ENCODE data around the gene RPS6KB2. TPM values are rescaled to one million over a fixed set of nuclear protein-coding genes. Genes with fewer than 3 reads are reported as not detected.
A peak's percentile ranks its signal among the peaks of the same experiment; 100 is the strongest.

Gene RPS6KB2
- total RNA-seq, 1 experiment from 2014 or later = 170 TPM

DNA sequence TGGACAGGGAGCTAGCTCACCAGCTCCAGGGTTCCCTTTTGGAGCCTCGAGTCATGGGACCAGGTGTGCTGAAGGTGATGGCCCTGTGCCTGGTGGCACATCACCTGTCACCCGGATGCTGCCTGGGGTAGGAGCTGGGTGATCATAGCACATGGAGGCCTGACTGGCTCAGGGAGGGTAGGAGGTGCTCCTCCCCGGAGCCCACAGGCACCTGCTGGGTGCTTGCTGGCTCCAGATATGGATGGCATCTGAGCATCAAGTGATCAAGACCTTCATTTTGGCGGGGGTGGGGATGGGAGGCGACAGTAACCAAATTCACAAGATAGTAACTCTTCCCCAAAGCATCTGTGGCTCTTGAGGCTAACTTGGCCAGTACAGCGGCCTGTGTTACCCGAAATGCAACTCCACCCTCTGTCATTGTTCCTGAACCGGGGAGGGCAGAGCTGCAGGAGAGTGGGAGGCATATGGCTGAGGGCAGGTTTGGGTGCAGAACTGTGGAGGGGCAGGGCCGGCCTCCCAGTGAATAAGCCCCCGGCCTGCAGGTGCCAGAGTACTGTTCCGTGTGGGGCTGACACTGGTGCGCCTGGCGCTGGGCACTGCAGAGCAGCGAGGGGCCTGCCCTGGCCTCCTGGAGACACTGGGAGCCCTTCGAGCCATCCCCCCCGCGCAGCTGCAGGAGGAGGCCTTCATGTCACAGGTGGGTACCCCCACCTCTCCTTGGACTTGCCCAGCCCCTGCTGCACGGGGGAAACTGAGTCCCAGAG lies 19.7 kb upstream of the RPS6KB2 start:
- Histone ChIP-seq H3K27ac (ENCODE audit: low read length) (no peak overlapping the region), H3K9me3 (ENCODE audit: low read length) (no peaks in the 10 kb centered on the region), H3K4me1 (ENCODE audit: insufficient read depth, low read length) (no peaks in the 10 kb centered on the region; the same call in 1 of the 2 replicates), H3K9ac (ENCODE audit: low read length) (no peak overlapping the region), H3K79me2 (ENCODE audit: low read length) (no peaks in the 10 kb centered on the region), H3K27me3 (ENCODE audit: low read length) (no peaks in the 10 kb centered on the region), H2AFZ (ENCODE audit: low read length) (no peak overlapping the region), H3K4me2 (ENCODE audit: low read length) (no peak overlapping the region), H3K36me3 (ENCODE audit: low read depth, low read length) (no peaks in the 10 kb centered on the region), H3K9me2 (replicated peaks; ENCODE audit: low read length) (no peaks in the 10 kb centered on the region), H4K20me1 (ENCODE audit: low read length) (no peaks in the 10 kb centered on the region), H3K4me3 (ENCODE audit: low read length) (no peak overlapping the region), H3F3A (ENCODE audit: low read length, unreplicated experiment) (no peaks in the 10 kb centered on the region)
- intact Hi-C loops (cut with micrococcal nuclease) = no loop called here
- no peak for DNase-seq
- CTCF ChIA-PET = no interaction called here
- no peak for ATAC-seq
- POLR2A ChIA-PET (ENCODE audit: unreplicated experiment) = interaction anchor here (0.7 kb wide), 1 partner anchor 114 kb away, joined by 4 read pairs; no protein-coding TSS in a partner anchor
- no TSS peak for BruUV-seq (replicated peaks)
- TF ChIP-seq EZH2phosphoT487 (IDR thresholded peaks at IDR 0.05; ENCODE audit: borderline replicate concordance, low read length) = no peak
- TF ChIP-seq, protein P1, sequence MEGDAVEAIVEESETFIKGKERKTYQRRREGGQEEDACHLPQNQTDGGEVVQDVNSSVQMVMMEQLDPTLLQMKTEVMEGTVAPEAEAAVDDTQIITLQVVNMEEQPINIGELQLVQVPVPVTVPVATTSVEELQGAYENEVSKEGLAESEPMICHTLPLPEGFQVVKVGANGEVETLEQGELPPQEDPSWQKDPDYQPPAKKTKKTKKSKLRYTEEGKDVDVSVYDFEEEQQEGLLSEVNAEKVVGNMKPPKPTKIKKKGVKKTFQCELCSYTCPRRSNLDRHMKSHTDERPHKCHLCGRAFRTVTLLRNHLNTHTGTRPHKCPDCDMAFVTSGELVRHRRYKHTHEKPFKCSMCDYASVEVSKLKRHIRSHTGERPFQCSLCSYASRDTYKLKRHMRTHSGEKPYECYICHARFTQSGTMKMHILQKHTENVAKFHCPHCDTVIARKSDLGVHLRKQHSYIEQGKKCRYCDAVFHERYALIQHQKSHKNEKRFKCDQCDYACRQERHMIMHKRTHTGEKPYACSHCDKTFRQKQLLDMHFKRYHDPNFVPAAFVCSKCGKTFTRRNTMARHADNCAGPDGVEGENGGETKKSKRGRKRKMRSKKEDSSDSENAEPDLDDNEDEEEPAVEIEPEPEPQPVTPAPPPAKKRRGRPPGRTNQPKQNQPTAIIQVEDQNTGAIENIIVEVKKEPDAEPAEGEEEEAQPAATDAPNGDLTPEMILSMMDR (conservative IDR thresholded peaks at IDR 0.05; ENCODE audit: low read depth, low read length) = no peak
- no peak for TF ChIP-seq EZH2 (IDR thresholded peaks at IDR 0.05; ENCODE audit: low read length, unreplicated experiment)

- no peak for DNase-seq
- Histone ChIP-seq H3K79me2 (ENCODE audit: low read length) (no peaks in the 10 kb centered on the region), H2AFZ (ENCODE audit: low read length) (no peak overlapping the region), H3K4me3 (ENCODE audit: low read length) (no peak overlapping the region), H3K27me3 (ENCODE audit: low read length) (no peaks in the 10 kb centered on the region), H3K9ac (ENCODE audit: low read length) (no peak overlapping the region), H3K36me3 (ENCODE audit: low read depth, low read length) (no peaks in the 10 kb centered on the region), H3K4me1 (ENCODE audit: insufficient read depth, low read length) (no peaks in the 10 kb centered on the region; the same call in 1 of the 2 replicates), H3K9me3 (ENCODE audit: low read length) (no peaks in the 10 kb centered on the region), H3K9me2 (replicated peaks; ENCODE audit: low read length) (no peaks in the 10 kb centered on the region), H4K20me1 (ENCODE audit: low read length) (no peaks in the 10 kb centered on the region), H3F3A (ENCODE audit: low read length, unreplicated experiment) (no peaks in the 10 kb centered on the region), H3K4me2 (ENCODE audit: low read length) (no peak overlapping the region), H3K27ac (ENCODE audit: low read length) (no peak overlapping the region)
- ChIA-PET CTCF (no interaction called here), POLR2A (ENCODE audit: unreplicated experiment) (no interaction called here)
- no peak for TF ChIP-seq EZH2phosphoT487 (IDR thresholded peaks at IDR 0.05; ENCODE audit: borderline replicate concordance, low read length)
- TF ChIP-seq, protein P1 (conservative IDR thresholded peaks at IDR 0.05; ENCODE audit: low read depth, low read length) = no peak
- TF ChIP-seq EZH2 (IDR thresholded peaks at IDR 0.05; ENCODE audit: low read length, unreplicated experiment) = no peak
- intact Hi-C loops (cut with micrococcal nuclease) = no loop called here
- ATAC-seq = no peak
- no TSS peak for BruUV-seq (replicated peaks)
Measured at GRCh38 chr11:67409261-67409666, 19.0 kb upstream of the RPS6KB2 start.

DNA sequence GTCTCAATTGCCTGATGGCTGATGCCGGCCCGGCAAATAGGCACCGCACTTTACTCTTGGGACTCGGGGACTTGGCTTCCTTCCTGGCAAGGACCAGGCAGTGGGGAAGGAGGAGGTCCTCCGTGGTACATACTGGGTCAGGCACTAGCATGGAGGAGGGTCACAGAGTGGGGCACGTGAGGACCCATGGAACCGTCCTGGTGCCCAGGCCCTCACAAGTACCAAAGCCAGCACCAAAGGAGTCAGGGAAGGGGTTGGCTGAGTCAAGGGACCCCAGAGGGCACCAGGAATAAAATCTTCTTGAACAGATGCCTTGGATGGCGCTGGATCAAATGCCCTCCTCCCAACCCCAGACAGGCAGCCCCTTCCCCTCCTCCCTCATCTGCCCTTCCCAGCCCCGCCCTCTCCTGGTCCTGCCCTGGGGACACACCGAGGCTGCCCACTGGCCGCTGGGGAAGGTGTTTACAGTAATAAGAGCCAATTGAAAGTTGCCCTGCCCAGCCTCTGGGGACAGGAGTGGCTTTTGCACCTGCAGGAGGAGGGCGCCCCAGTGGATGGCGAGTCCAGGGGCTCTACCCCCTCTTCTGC lies 18.4 kb upstream of the RPS6KB2 start:
- no TSS peak for BruUV-seq (replicated peaks)
- ATAC-seq (peak; percentile 44), DNase-seq (peak; percentile 53)
- H3K4me3 ChIP-seq (ENCODE audit: low read length) = no peak overlapping the region
- H3K79me2 ChIP-seq (ENCODE audit: low read length) = no peaks in the 10 kb centered on the region
- POLR2A ChIA-PET (ENCODE audit: unreplicated experiment) = no interaction called here
- H2AFZ ChIP-seq (ENCODE audit: low read length) = no peak overlapping the region
- H3K9me3 ChIP-seq (ENCODE audit: low read length) = no peaks in the 10 kb centered on the region
- no peaks in the 10 kb centered on the region for H3K36me3 ChIP-seq (ENCODE audit: low read depth, low read length)
- no peaks in the 10 kb centered on the region for H3K27me3 ChIP-seq (ENCODE audit: low read length)
- TF ChIP-seq, protein P1 (conservative IDR thresholded peaks at IDR 0.05; ENCODE audit: low read depth, low read length) = no peak
- TF ChIP-seq EZH2phosphoT487 (IDR thresholded peaks at IDR 0.05; ENCODE audit: borderline replicate concordance, low read length) = no peak
- TF ChIP-seq EZH2 (IDR thresholded peaks at IDR 0.05; ENCODE audit: low read length, unreplicated experiment) = no peak
- CTCF ChIA-PET = no interaction called here
- no peak overlapping the region for H3K9ac ChIP-seq (ENCODE audit: low read length)
- no peaks in the 10 kb centered on the region; the same call in 1 of the 2 replicates for H3K4me1 ChIP-seq (ENCODE audit: insufficient read depth, low read length)
- no peak overlapping the region for H3K4me2 ChIP-seq (ENCODE audit: low read length)
- intact Hi-C loops (cut with micrococcal nuclease) = no loop called here
- H3K27ac ChIP-seq (ENCODE audit: low read length) = no peak overlapping the region
- no peaks in the 10 kb centered on the region for H4K20me1 ChIP-seq (ENCODE audit: low read length)
- no peaks in the 10 kb centered on the region for H3F3A ChIP-seq (ENCODE audit: low read length, unreplicated experiment)
- no peaks in the 10 kb centered on the region for H3K9me2 ChIP-seq (replicated peaks; ENCODE audit: low read length)

Data from PC-3 (cell line).